NCI-H2029 treated with DMSO at 0.1 percent for 48 hours (cell line): Measurements from ENCODE around the gene ELMOD3.
"Not testable (repeated sequence)": the region's sequence is repeated elsewhere in the genome, so short reads cannot be mapped to it uniquely, and the experiment has no call there.

ENCODE experiments used
- DNase-seq: peaks from one replicate; lab custom pipeline; 2025; lab: John Stamatoyannopoulos, UW

The ELMOD3 gene

DNA sequence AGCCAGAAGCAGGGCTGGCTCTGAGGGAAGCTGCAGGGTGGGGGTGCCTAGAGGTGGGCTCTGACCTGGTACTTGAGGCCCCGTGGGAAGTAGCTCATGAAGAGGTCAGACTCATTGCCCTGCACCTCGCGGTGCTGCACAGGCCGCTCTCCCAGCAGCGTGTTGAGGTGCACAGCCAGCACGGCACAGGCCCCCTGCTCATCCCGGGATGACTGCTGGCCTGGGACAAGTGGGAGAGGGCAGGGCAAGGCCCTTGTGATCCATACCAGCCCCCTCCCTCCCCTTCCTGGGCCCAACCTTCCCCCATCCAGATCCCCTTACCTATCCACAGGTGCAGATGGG is 46.9 kb downstream of the ELMOD3 start:
- no peak for DNase-seq

DNA sequence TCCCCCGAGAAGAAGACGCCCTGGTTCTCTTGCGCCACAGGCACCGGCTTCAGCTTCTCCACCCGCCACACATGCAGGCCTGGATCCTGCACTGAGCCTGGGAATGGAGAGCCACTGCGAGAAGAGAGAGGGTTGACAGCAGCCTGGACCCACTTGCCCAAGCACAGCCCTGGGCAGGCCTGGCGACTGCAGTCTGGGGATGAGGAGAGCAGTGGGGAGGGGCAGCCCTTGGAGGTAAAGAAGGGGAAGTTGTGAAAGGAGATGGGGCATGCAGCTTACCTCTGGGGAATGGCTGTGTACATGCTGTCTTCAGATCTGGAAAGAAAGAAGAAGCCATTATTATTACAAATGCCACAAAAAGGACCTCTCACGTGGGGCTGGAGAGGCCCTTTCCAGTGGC is 47.3 kb downstream of the ELMOD3 start:
- DNase-seq = no peak

- DNase-seq = no peak
These were observed 50.9 kb downstream of the ELMOD3 start for GRCh38 chr2:85405201-85406059.

DNA sequence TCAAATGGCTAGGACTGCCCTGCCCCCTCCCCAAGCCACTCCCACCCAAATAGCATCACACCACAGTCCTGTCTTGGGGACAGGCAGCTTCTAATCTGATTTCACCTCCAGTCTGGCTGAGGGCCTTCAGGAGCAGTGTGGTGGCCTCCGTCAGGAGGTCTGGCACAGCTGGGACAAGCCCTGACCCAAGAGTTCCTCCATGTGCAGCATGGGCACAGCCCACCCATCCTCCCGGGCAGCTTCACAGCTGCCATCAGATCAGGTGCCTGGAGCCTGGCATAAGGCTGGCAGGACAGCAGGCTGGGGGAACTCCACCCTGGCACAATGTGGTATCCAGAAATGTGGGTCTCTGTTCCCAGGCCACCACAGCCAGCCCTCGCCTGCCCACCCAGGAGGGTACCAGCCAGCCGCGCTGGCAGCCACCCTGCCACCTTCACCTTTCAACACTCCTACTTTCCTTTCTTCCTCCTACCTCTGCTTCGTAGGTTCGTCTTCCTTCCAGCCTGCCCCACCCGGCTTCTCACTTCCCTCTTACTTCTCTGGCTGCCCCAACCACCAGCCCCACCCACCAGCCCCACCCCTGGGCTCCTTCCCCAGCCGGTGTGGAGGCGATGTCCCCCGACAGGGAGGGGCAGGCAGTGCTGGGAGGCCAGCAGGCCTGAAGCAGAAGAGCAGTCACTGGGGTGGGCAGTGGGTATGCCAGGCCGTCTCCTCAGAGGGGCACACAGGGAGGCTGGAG is 55.4 kb downstream of the ELMOD3 start, which contains the start of gene CAPG:
Gene CAPG, minus strand, starts transcription at position 522 of the 739 bp plus-strand sequence. CDS start 8,221 bp downstream, outside the sequence.
- DNase-seq = no peak

DNA sequence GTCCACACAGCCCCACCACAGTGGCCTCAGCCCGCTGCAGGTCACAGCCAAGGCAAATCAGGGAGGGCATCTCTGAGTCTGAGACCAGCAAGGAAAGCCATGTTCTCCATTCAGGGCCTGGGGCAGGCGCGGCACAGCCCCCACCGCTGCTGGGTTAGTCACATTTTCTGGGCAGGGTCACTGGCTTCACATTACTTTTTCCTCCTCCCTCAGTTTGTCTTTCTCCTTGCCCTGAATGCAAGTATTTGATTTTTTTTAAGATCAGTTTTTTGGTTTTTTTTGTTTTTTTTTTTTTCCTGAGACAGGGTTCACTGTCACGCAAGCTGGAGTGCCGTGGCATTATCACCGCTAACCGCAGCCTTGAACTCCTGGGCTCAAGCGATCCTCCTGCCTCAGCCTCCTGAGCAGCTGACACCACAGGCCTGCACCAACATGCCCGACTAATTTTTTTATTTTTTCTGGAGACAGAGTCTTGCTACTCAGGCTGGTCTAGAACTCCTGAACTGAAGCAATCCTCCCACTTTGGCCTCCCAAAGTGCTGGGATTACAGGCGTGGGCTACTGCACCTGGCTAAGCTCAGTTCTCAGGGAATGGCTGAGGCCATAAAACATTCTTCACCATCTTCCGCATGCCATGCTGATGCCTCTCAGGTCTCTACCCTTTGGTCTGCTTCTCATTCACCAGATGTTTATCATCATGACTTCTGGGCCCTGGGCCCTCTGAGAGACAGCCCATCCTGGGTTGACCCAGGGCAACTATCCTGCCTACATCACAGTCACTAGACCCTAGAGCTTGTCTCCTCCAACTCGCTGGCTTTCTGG is 56.2 kb downstream of the ELMOD3 start:
- DNase-seq = no peak

DNA sequence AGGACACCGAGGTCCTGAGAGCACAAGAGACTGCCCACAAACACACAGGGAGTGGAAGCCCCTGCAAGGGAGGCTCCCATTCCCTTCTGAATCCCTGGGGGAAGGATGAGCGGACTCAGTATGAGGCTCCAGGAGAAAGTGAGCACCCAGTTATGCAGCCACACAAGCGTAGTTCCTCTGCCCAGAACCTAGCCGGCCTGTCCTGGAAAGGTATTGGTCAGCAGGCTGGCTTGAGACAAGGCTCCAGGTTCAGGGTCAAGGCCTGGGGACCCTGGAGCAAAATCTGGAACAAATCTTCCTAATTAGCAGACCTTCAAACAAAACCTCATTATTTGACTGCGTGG is 56.8 kb downstream of the ELMOD3 start:
- no peak for DNase-seq

- DNase-seq = no peak
These were observed 59.2 kb downstream of the ELMOD3 start for GRCh38 chr2:85413592-85414420.

- DNase-seq = not testable (repeated sequence)
These were observed 59.8 kb downstream of the ELMOD3 start for GRCh38 chr2:85414421-85414759.

- DNase-seq = no peak
These were observed 60.4 kb downstream of the ELMOD3 start for GRCh38 chr2:85414761-85415553.

GRCh38 chr2:85415980-85416650 is 61.5 kb downstream of the ELMOD3 start:
- DNase-seq = no peak

DNA sequence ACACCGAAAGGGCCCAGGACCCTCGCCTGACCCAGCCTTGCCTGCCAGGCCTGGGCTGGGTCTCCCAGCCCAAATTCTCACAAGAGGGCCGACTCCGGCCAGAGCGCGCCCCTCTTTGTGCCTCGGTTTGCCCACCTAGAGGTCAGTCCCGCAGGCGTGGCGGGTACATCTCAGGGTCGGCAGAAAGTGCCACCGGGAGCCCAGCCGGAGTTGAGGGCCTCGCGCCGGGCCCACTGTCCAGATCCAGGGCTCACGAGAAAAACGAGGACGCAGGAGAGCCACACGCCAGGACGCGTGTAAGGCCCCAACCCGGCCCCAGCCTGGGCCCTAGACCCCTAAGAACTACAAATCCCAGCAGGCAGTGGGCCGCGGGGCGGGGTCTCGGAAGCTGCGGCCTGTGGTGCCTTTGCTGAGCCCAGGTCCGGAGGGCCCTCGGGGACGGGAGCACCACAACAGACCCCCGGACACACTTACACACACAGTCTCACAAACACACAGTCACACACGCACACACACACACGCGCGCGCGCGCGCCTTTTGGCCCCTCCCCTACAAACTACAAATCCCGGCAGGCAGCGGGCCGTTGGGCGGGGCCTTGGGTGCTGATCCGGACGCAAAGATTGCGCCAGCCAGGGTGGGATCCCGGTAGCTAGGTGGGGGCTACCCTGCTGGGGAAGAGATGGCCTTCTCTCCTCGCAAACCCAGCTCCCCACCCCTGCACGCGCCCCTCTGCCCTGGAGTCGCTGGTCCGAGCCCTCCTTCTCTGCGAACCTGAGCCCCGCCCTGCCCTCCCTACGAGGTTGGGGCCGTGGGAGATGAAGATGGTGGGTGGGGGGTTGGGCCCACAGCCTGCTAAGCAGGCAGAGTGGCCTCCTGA is 63.8 kb downstream of the ELMOD3 start, which contains the start of gene SH2D6:
Gene SH2D6, plus strand, starts transcription at position 583 of the 877 bp plus-strand sequence. CDS start 10,752 bp downstream, outside the sequence.
- peak; percentile 65 for DNase-seq

DNA sequence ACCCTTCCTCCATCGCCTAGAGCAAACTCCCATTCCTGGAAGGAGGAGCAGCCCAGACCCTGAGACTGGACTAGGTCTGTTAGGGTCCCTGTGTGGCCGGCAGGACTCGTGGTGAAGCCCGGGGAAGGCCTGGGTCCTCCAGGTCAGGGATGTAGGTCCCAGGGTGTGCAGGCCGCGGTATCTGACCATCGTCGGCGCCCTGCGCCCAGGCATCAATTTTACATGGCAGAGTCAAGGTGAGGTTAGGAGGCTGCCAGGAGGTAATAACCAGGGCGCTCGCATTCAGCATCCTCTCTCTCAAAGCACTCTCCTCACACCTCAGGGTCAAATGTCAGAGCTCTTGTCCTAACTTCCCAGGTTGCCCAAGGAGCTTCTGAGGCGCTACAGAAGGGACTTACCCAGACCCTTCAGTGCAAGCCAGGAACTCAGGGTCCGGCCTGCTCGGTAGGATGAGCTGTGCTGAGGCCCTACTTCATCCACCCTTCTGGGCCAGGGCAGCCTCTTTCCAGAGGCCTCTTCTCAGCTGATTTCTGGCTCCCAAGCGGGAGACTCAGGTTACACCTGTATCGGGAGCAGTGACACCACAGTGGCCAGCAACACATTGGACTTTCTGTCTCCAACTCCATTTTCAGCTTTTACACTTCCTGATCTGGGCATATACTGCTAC is 64.6 kb downstream of the ELMOD3 start:
- DNase-seq = no peak

GRCh38 chr2:85420536-85421259 is 66.1 kb downstream of the ELMOD3 start:
- DNase-seq = peak; percentile 62

GRCh38 chr2:85421260-85422071 is 66.9 kb downstream of the ELMOD3 start:
- peak; percentile 83 for DNase-seq

DNA sequence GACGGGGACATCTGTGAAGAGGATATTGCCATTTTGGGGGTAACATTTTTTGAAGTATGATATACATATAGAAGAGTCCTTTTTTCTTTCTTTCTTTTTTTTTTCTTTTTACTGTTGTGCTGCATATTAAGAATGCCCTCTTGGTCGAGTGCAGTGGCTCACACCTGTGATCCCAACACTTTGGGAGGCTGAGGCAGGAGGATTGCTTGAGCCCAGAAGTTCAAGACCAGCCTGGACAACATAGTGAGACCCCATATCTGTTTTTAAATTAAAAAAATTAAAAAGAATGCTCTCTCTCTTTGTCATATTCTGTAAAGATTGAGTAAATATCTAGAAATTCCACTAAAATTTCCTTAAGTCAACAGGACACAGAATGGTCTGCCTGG is 67.5 kb downstream of the ELMOD3 start:
- DNase-seq = no peak

- DNase-seq = no peak
These were observed 69.0 kb downstream of the ELMOD3 start for GRCh38 chr2:85423525-85423924.

DNA sequence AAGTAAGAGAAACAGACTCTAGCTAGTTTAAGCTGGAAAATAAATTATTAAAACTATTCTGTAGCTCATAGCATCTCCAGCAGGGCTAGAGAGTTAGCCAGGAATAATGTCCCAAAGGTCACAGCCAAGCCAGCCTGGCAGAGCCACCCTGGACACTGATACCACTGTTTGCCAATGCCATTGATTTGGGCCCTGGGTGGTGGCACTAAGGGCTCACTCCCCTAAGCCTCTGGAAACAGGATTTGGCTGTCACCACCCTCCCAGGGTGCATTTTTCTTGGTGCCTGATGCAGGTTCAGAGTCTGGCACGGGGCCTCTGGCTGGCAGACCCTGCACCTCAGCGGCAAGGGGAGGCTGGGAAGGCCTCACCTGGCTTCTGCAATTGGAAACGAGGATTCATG is 71.0 kb downstream of the ELMOD3 start:
- DNase-seq = no peak
